Measurements from ENCODE around the gene PIK3CD.

- TF ChIP-seq POLR2A (IDR thresholded peaks at IDR 0.05) = no peak
- TF ChIP-seq, protein P1, sequence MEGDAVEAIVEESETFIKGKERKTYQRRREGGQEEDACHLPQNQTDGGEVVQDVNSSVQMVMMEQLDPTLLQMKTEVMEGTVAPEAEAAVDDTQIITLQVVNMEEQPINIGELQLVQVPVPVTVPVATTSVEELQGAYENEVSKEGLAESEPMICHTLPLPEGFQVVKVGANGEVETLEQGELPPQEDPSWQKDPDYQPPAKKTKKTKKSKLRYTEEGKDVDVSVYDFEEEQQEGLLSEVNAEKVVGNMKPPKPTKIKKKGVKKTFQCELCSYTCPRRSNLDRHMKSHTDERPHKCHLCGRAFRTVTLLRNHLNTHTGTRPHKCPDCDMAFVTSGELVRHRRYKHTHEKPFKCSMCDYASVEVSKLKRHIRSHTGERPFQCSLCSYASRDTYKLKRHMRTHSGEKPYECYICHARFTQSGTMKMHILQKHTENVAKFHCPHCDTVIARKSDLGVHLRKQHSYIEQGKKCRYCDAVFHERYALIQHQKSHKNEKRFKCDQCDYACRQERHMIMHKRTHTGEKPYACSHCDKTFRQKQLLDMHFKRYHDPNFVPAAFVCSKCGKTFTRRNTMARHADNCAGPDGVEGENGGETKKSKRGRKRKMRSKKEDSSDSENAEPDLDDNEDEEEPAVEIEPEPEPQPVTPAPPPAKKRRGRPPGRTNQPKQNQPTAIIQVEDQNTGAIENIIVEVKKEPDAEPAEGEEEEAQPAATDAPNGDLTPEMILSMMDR (IDR thresholded peaks at IDR 0.05) = no peak
Measured at GRCh38 chr1:9649769-9650168, 1.8 kb upstream of the PIK3CD start.
